GM13977 (cell line): ENCODE measurements around the gene VAMP8.

Source experiments
- DNase-seq: peaks from one replicate; pipeline ENCODE4 v3.0.0; 2012; ENCODE audit warnings: low spot score
- in situ Hi-C: fragments of 300-500 bp; cut with MboI; formaldehyde crosslinking; loops from one replicate; pipeline ENCODE4 v1.12.0; 2022; ENCODE audit warnings: low sequenced_read_pairs, low pct_unique_long_range_greater_than_20kb, mixed read lengths, inconsistent platforms; ENCODE audit not compliant: unreplicated experiment
- TF ChIP-seq, protein P1 (sequence below): IDR thresholded peaks from 2 replicates; pipeline ENCODE4 v1.5.1; 2012; ENCODE audit warnings: mild to moderate bottlenecking, control low read depth; ENCODE audit not compliant: insufficient read depth; ENCODE audit errors: extremely low read depth, missing control alignments

Gene VAMP8

DNA sequence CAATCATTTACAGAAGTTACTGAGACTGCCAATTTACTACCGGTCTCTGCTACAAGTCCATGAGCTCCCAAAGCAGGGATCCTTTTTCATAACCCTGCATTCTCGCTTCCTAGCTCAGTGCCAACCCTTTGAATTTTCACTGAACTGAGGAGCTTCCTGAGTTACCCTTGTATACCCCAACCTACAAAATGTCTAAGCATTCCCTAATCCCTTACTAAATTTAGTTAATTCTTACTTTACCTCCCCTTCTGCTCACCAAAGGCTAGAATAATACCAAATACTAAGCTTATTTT is 28.8 kb upstream of the VAMP8 start:
- DNase-seq, result no peak
- TF ChIP-seq, protein P1, sequence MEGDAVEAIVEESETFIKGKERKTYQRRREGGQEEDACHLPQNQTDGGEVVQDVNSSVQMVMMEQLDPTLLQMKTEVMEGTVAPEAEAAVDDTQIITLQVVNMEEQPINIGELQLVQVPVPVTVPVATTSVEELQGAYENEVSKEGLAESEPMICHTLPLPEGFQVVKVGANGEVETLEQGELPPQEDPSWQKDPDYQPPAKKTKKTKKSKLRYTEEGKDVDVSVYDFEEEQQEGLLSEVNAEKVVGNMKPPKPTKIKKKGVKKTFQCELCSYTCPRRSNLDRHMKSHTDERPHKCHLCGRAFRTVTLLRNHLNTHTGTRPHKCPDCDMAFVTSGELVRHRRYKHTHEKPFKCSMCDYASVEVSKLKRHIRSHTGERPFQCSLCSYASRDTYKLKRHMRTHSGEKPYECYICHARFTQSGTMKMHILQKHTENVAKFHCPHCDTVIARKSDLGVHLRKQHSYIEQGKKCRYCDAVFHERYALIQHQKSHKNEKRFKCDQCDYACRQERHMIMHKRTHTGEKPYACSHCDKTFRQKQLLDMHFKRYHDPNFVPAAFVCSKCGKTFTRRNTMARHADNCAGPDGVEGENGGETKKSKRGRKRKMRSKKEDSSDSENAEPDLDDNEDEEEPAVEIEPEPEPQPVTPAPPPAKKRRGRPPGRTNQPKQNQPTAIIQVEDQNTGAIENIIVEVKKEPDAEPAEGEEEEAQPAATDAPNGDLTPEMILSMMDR, result no peak
- in situ Hi-C loops, result no loop called here

- no peak for DNase-seq
- in situ Hi-C loops, result no loop called here
- TF ChIP-seq, protein P1, result no peak
Observed at GRCh38 chr2:85549095-85549494, 28.3 kb upstream of the VAMP8 start.

DNA sequence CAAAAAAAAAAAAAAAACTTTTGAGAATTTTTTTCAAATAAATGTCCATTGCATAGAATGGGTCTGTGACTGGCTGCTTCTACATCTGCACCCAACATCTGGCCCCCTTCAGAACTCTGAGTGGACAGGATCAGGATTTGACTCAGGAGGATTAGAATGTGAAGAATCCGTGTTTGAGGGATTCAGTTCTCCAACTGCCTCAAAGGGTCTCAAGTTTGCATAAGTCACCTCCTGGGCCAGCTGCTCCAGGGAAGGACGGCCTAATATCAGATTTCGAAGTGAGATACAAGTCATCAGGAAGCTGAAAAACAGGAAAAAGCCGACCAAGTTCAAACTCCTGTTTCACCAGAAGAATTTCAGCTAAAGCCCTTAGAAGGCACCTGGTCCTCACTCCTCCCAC is 27.6 kb upstream of the VAMP8 start:
- DNase-seq, result no peak
- in situ Hi-C loops, result loop anchor here (5.0 kb wide), 1 partner anchor 128 kb away; no protein-coding TSS in a partner anchor

DNA sequence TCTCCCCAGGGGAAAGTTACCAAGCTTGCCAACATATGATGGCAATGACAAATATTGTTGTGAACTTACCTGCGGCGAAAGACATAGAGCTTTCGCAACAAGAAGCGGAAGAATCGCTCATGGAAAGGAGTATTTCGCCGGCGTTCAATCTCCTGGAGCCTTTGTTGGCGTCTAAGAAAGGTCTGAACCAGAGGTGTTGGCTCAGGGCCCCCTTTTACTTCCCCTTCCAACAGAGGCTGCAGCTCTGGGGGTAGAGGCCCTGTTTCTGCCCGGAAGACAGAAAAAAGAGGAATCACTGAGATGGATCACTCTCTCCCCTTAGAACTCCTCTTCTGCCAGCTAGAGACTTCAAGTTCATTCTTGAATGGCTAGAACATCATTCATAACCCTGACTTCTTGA is 26.9 kb upstream of the VAMP8 start:
- no peak for DNase-seq
- TF ChIP-seq, protein P1, result no peak
- in situ Hi-C loops, result loop anchor here (5.0 kb wide), 1 partner anchor 128 kb away; no protein-coding TSS in a partner anchor

More for the DNA sequence above, 27.6 kb upstream of the VAMP8 start:
- TF ChIP-seq, protein P1, result no peak

DNA sequence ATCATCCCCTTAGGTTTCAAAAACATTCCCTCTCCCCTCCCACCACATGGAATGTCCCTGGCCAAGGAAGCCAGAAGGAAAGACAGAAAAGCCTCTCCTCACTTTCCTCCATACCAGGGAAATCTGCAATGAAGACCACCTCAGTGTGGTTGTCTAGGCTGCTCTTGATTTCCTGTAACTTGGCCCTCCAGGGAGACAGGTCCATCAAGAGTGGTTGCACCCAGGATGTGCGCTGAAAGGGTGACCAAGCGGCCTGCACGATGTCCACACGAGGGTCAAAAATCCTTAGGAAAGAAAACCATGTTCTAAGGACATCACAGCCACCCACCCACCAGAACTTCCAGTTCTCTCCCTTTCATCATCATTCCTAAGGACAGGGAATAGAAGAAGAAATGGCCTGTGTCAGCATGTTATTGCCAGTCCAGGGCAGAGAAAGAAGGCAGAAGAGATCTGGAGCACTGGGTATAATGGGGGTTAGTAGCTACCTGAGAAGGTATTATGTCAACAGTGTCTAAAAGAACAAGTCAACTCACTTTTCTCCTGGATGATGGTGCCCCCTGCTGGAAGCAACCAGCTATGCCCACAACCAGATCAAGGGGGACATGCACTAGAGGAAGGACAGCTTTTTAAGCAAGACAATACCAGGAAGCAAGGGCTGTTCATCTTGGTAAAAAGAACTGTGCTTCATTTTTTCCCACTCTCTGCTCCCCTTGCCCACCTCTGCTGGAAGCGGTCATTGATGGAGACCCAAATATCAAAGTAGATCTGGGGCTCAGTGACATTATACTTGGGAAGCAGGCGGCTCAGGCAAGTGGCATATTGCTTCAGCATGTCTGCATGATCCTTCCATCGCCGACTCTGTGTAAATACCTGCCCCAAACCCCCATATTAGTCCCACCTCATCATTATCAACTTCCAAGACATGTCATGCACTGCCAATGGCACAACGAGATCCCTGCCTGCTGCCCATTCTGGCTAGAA is 25.4 kb upstream of the VAMP8 start:
- TF ChIP-seq, protein P1, result peak; percentile 86
- in situ Hi-C loops, result loop anchor here (5.0 kb wide), 1 partner anchor 130 kb away; no protein-coding TSS in a partner anchor
- peak; percentile 69 for DNase-seq

DNA sequence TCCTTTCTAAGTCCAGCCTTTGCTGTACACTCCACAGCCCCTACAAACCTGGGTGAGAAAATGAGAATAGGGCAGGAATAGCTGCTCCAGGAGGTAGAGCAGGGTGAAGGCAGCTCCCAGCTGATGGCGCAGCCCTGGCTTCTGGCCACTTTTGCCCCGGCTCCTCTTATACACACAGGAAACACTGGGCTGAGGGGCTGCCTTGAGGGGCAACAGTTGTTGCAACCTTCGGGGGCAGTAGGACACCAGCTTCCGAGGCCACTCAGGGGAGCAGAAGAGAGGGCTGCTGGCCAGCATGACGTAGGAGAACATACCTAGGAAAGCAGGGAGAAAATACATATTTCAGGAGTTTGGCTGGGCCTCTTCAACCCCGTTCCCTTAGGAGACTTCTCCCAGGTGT is 24.2 kb upstream of the VAMP8 start:
- in situ Hi-C loops, result loop anchor here (5.0 kb wide), 1 partner anchor 131 kb away; no protein-coding TSS in a partner anchor
- TF ChIP-seq, protein P1, result no peak
- DNase-seq, result no peak
